GM19438 (cell line): ENCODE data around the gene XRCC4.
"Not testable (repeated sequence)": the region's sequence is repeated elsewhere in the genome, so short reads cannot be mapped to it uniquely, and the experiment has no call there.

Experiments used
- ATAC-seq: cut with Tn5 transposase; IDR thresholded peaks from one replicate; pipeline ENCODE4 v1.9.1; 2021; ENCODE audit warnings: low read depth; ENCODE audit not compliant: unreplicated experiment

XRCC4 gene

DNA sequence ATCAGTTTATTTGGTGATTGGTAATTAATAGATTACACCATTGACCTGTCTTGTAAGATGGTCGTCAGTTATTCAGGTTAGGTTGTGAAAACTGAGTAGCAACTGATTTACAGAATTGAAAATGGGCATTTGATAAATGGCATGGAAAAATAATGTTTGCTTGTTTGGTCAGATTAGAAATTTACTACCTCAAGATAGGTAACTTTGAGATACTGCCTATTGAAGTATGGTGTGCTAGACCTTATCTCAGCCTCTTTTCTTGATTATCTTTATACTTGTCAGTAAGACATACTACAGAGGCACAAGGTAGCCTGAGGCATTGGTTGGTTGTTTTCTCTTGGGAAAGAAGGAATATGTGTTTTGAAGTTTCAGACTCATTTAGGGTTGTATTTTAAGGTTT, 174.5 kb downstream of the XRCC4 start:
- no peak for ATAC-seq

- no peak for ATAC-seq
These were observed 176.4 kb downstream of the XRCC4 start for GRCh38 chr5:83253720-83254119.

DNA sequence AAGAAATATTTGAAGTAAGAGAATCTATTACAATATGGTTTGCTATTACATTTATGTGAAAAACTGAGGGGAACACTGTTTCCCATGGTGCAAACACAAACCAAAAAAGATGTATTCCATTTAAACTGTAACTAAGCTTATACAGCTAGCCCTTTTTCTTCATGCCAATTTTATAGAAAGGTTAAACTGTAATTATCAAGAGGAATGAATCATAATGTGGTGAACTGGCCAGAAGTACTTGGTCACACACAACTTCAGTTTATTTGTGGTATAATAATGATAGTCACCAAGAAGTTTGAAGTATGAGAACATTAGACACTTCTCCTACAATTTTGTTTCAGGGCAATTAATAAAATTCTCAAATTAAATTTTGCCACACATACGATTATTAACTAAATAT, 177.9 kb downstream of the XRCC4 start:
- no peak for ATAC-seq

- ATAC-seq, result no peak
These were observed 178.9 kb downstream of the XRCC4 start for GRCh38 chr5:83256091-83256780.

- not testable (repeated sequence) for ATAC-seq
These were observed 180.3 kb downstream of the XRCC4 start for GRCh38 chr5:83257684-83258083.

- ATAC-seq, result no peak
These were observed 188.0 kb downstream of the XRCC4 start for GRCh38 chr5:83265318-83265717.

DNA sequence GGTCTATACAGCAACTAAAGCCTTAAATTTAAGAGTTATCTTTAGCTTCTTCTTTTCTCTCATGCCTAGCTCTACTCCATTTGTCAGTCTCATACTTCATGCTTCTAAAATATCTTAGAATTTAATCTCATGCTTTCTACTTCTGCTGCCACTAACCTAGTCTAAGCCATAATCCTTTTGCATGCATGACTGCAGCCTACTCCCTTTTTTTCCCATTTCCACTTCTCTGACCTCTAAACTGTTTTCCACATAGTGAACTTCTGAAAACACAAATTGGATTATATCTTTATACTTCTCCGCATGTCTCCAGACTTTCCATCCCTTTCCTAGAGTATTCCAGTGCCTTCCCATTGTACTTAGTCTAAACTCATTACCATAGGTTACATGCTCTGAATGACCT, 193.0 kb downstream of the XRCC4 start:
- no peak for ATAC-seq

DNA sequence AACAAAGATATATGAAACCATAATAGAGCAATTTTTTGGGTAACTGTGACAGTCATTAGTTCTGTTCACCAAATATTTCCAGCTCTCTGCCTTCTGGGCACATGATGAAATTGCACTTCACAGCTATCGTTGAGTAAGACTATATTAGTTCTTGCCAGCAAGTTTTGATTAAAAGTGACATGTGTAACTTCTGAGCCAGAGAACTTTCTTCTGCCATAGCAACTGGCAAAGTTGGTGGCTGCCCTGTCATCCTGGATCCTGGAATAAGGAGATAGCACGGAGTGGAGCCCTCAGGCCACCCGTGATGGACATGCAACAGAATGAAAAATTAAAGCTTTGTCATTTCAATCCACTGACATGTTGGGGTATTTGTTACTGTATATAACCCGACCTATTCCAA, 199.8 kb downstream of the XRCC4 start:
- ATAC-seq, result no peak

GRCh38 chr5:83277953-83278352, 200.6 kb downstream of the XRCC4 start:
- no peak for ATAC-seq

DNA sequence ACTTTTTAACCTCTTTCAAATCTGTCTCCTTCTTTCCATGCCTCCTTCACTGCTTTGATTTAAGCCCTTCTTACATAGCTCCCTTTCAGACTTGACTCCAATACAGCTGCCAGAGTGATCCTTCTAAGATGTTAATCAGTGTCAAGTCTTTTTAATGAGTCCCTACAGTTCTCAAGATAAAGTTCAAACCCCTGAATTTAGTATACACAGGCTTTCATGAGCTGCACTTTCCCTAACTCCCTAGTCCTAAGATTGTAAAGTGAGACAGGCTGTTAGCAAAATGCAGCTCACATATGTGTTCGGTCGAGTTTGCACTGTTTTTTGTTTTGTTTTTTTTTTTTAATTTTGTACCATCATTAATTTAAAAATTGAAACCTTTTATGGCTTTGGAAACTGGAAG, 203.8 kb downstream of the XRCC4 start:
- no peak for ATAC-seq

GRCh38 chr5:83281658-83282057, 204.3 kb downstream of the XRCC4 start:
- no peak for ATAC-seq

GRCh38 chr5:83283761-83284160, 206.4 kb downstream of the XRCC4 start:
- no peak for ATAC-seq

- no peak for ATAC-seq
These were observed 208.5 kb downstream of the XRCC4 start for GRCh38 chr5:83285661-83286398.

DNA sequence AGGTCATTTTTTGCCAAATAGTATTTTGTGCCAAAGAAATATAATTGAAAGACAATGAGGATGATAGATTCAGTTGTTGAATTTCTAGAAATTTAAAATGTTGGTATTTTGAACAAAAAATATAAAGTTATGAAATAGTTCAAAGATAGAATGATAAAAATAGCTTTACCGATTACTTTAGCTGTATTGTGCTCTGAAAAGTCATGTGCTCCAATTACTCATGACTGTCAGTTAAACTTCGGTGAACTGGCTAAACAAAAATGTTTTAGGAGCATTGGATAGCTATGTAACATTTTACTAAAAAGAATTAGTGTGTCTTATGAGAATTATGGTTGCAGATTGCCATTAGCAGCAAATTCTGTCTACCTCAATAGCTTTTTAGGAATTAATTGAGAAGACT, 216.9 kb downstream of the XRCC4 start:
- no peak for ATAC-seq

DNA sequence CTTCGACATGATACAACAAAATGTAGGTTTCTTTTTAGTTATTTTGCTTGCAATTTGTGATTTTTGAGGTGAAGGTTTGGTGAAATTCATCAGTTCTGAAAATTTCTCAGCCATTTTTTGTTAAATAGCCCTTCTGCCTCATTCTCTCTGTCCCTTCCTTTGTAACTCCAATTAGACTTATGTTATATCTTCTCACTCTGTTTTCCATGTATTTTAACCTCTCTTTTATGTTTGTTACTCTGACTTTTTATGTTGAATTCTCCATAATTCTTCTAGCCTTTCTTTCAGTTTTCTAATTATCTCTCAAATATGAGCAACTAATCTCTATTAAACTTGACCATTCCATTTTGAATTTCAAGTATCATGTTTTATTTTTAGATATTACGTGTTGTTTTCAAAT, 222.0 kb downstream of the XRCC4 start:
- ATAC-seq, result no peak

GRCh38 chr5:83306572-83307241, 229.4 kb downstream of the XRCC4 start:
- ATAC-seq, result peak; percentile 87

GRCh38 chr5:83312663-83313062, 235.3 kb downstream of the XRCC4 start:
- no peak for ATAC-seq

DNA sequence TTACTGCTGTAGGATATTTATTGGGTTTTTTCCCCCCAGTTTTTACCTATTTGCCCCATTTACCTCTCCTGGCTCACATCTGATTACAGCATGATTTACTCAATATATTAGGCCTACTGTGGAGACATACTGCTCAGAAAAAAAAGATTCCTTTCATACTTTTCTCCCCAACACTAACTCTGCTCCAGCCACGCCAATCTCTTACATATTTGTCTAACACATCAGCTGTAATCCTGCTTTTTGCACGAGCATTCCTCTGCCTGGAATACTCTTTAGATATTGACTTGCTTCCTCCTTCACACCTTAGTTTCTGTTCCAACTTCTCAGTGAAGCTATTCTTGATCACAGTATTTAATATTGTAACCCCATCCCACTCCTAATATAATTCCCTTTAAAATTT, 236.1 kb downstream of the XRCC4 start:
- ATAC-seq, result no peak

DNA sequence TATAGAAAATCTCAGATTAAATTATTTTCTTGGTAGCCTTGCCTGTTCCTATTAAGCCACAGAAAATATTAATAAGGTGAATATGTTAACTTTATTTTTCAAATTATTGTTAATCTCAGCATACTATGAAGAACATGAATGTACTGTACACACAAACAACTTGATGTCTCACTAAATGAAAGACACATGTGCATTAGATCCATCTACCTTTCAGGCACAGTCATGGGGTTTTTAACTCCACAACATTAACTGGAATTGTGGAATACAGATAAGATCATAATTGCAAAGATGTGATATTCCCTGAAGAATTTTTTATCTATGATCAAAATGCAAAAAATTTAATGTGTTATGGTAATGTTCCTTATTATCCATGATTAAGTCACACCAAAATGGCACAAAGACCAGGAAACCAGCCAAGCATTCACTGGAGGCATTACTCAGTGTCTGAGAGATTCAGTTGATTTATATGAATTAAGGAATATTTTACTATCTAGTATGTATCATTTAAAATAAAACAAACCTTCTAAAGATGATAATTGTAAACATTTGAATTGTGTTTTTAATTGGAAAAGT, 244.2 kb downstream of the XRCC4 start:
- ATAC-seq, result no peak

- no peak for ATAC-seq
These were observed 245.1 kb downstream of the XRCC4 start for GRCh38 chr5:83322273-83322924.
